Breast epithelium (tissue), 4 donors: ENCODE data around the gene SKOR1. TPM values are rescaled to one million over a fixed set of nuclear protein-coding genes. Genes with fewer than 3 reads are reported as not detected.

ENCODE experiments used
- DNase-seq, 2 donors: peaks; one replicate each; pipeline ENCODE4 v3.0.0-alpha.2; 2019; ENCODE audit warnings: low spot score in 2 of 2
- H3K27ac ChIP-seq, 2 donors: fragments of 200-600 bp; sonication (generic) in 1 of 2; one replicate each; pipeline ENCODE4 v1.5.1; 2016 to 2019; ENCODE audit warnings: mild to moderate bottlenecking in 1 of 2
- H3K27me3 ChIP-seq, 2 donors: fragments of 200-600 bp; sonication (generic) in 1 of 2; one replicate each; pipeline versions ENCODE4 v1.5.1 to v1.6.0; 2017 to 2019; ENCODE audit warnings: control low read depth in 1 of 2, mild to moderate bottlenecking in 1 of 2
- H3K36me3 ChIP-seq: fragments of 200-600 bp; one replicate; pipeline ENCODE4 v1.5.1; 2019
- H3K4me1 ChIP-seq, 2 donors: fragments of 200-600 bp; sonication (generic); one replicate each; pipeline ENCODE4 v1.5.1; 2016 to 2019; ENCODE audit warnings: control low read depth in 1 of 2
- H3K4me3 ChIP-seq, 3 donors: fragments of 200-600 bp; sonication (generic); 1 replicate in 2 of 3; 2 replicates in 1 of 3; pipeline ENCODE4 v1.5.1; 2016 to 2019; ENCODE audit warnings: mild to moderate bottlenecking in 3 of 3, moderate library complexity in 2 of 3
- H3K9me3 ChIP-seq, 2 donors: fragments of 200-600 bp; sonication (generic) in 1 of 2; one replicate each; pipeline ENCODE4 v1.5.1; 2016 to 2019; ENCODE audit warnings: control low read depth in 1 of 2
- CTCF ChIP-seq, 3 donors: fragments of 450-650 bp; IDR thresholded peaks; one replicate each; pipeline ENCODE4 v1.5.1; 2016 to 2017; ENCODE audit warnings: antibody characterized with exemption in 3 of 3, mild to moderate bottlenecking in 3 of 3, moderate library complexity in 3 of 3
- POLR2A ChIP-seq: fragments of 450-650 bp; IDR thresholded peaks from one replicate; pipeline ENCODE4 v1.6.1; 2016; ENCODE audit warnings: antibody characterized with exemption, mild to moderate bottlenecking, moderate library complexity
- POLR2AphosphoS5 ChIP-seq, 3 donors: sonication (generic); formaldehyde crosslinking; IDR thresholded peaks; one replicate each; pipeline ENCODE4 v1.6.1; 2017; ENCODE audit warnings: antibody characterized with exemption in 3 of 3
- intact Hi-C: fragments of 100-400 bp; cut with DNase I; formaldehyde crosslinking; loops from one replicate; pipeline ENCODE4 v1.15.1; 2023; ENCODE audit warnings: low total_unique reads
- total RNA-seq, 3 donors: library from RNA; depleted of rRNA; stranded (reverse); fragments of >200 nt; gene quantifications; one replicate each; pipeline ENCODE4 v1.1.0, GENCODE V29; 2016

SKOR1 gene
- total RNA-seq, 3 donors from 2014 or later = 0.98 to 1.8 (median 1.1) TPM

- no peak overlapping the region for H3K27ac ChIP-seq
- H3K27me3 ChIP-seq = peaks cover 13 to 65% of the 10 kb centered on the region in 2 donors
- TF ChIP-seq POLR2AphosphoS5 (IDR thresholded peaks at IDR 0.05) (no peak), CTCF (IDR thresholded peaks at IDR 0.05) (no peak), POLR2A (no peak)
- peak overlapping the region; percentile 39 to 71 (median 46) for H3K4me3 ChIP-seq
- peaks cover 13 to 16% of the 10 kb centered on the region in 2 donors for H3K4me1 ChIP-seq
- H3K36me3 ChIP-seq = no peaks in the 10 kb centered on the region
- intact Hi-C loops = loop anchor here (10.0 kb wide), 2 partner anchors 310 to 720 kb away; partner anchors contain the start of gene C15orf61
- H3K9me3 ChIP-seq = no peaks in the 10 kb centered on the region
- DNase-seq = no peak
These were observed 9.4 kb downstream of the SKOR1 start for GRCh38 chr15:67834581-67835296.

- Histone ChIP-seq H3K27ac (no peak overlapping the region), H3K4me3 (peak overlapping the region; percentile 39 to 71 (median 46)), H3K9me3 (no peaks in the 10 kb centered on the region), H3K36me3 (no peaks in the 10 kb centered on the region), H3K4me1 (peaks cover 13 to 16% of the 10 kb centered on the region in 2 donors), H3K27me3 (peaks cover 12 to 57% of the 10 kb centered on the region in 2 donors)
- no peak for DNase-seq
- TF ChIP-seq POLR2A = no peak
- TF ChIP-seq POLR2AphosphoS5 (IDR thresholded peaks at IDR 0.05) = no peak
- TF ChIP-seq CTCF (IDR thresholded peaks at IDR 0.05) = no peak
- intact Hi-C loops = loop anchor here (10.0 kb wide), 2 partner anchors 311 to 719 kb away; partner anchors contain the start of gene C15orf61
These were observed 10.2 kb downstream of the SKOR1 start for GRCh38 chr15:67835297-67836133.

GRCh38 chr15:67836134-67836455 lies 10.8 kb downstream of the SKOR1 start:
- H3K9me3 ChIP-seq = no peaks in the 10 kb centered on the region
- no peak for DNase-seq
- TF ChIP-seq POLR2A = no peak
- TF ChIP-seq POLR2AphosphoS5 (IDR thresholded peaks at IDR 0.05) = no peak
- TF ChIP-seq CTCF (IDR thresholded peaks at IDR 0.05) = no peak
- peaks cover 13 to 16% of the 10 kb centered on the region in 2 donors for H3K4me1 ChIP-seq
- intact Hi-C loops = loop anchor here (10.0 kb wide), 2 partner anchors 311 to 719 kb away; partner anchors contain the start of gene C15orf61
- peak overlapping the region; percentile 39 to 71 (median 46) for H3K4me3 ChIP-seq
- H3K36me3 ChIP-seq = no peaks in the 10 kb centered on the region
- H3K27me3 ChIP-seq = peaks cover 12 to 51% of the 10 kb centered on the region in 2 donors
- H3K27ac ChIP-seq = no peak overlapping the region

GRCh38 chr15:67836477-67836876 lies 11.2 kb downstream of the SKOR1 start:
- DNase-seq = no peak

More at GRCh38 chr15:67836477-67836876, 11.2 kb downstream of the SKOR1 start:
- Histone ChIP-seq H3K27ac (no peak overlapping the region), H3K27me3 (peaks cover 12 to 47% of the 10 kb centered on the region in 2 donors), H3K36me3 (no peaks in the 10 kb centered on the region), H3K4me1 (peaks cover 13 to 16% of the 10 kb centered on the region in 2 donors), H3K9me3 (no peaks in the 10 kb centered on the region), H3K4me3 (peak overlapping the region; percentile 39 to 71 (median 46))
- intact Hi-C loops = loop anchor here (10.0 kb wide), 2 partner anchors 312 to 718 kb away; partner anchors contain the start of gene C15orf61
- TF ChIP-seq CTCF (IDR thresholded peaks at IDR 0.05) (peak; percentile 44 to 65 (median 61)), POLR2A (no peak), POLR2AphosphoS5 (IDR thresholded peaks at IDR 0.05) (no peak)
